Muscle of leg (tissue), 11 donors: Measurements from ENCODE around the gene TAF6L. TPM values are rescaled to one million over a fixed set of nuclear protein-coding genes. Genes with fewer than 3 reads are reported as not detected.
"Not testable (repeated sequence)": the region's sequence is repeated elsewhere in the genome, so short reads cannot be mapped to it uniquely, and the experiment has no call there.

Experiments used
- DNase-seq: peaks from one replicate; pipeline ENCODE4 v3.0.0; 2013
- H3K27ac ChIP-seq: one replicate; pipeline ENCODE4 v1.5.1; 2013; ENCODE audit warnings: mild to moderate bottlenecking, low read length, control low read depth
- H3K27me3 ChIP-seq: one replicate; pipeline ENCODE4 v1.6.1; 2013; ENCODE audit warnings: low read length; ENCODE audit not compliant: control insufficient read depth, insufficient read depth
- H3K36me3 ChIP-seq: one replicate; pipeline ENCODE4 v1.6.1; 2013; ENCODE audit warnings: low read length; ENCODE audit not compliant: control insufficient read depth, insufficient read depth
- H3K4me1 ChIP-seq: one replicate; pipeline ENCODE4 v1.6.1; 2013; ENCODE audit warnings: low read length; ENCODE audit not compliant: control insufficient read depth, insufficient read depth
- H3K4me3 ChIP-seq: one replicate; pipeline ENCODE4 v1.5.1; 2013; ENCODE audit warnings: low read length, control low read depth
- H3K9me3 ChIP-seq: replicated peaks from 2 replicates; pipeline ENCODE4 v1.6.1; 2013; ENCODE audit warnings: low read depth, low read length; ENCODE audit not compliant: control insufficient read depth
- WGBS: methylation state at CpG from one replicate; pipeline ENCODE4 v1.1.5; 2013; ENCODE audit warnings: missing lambda C conversion rate; ENCODE audit not compliant: insufficient coverage; 5-methylcytosine and 5-hydroxymethylcytosine counted together
- polyA plus RNA-seq, 8 donors: library from polyadenylated mRNA; unstranded; fragments of 120-200 nt; gene quantifications; one replicate each; pipeline versions ENCODE4 v1.2.1 to v1.2.3, GENCODE V29; 2013; ENCODE audit warnings: inconsistent platforms in 1 of 8, low replicate concordance in 1 of 8; ENCODE audit not compliant: insufficient read length in 8 of 8, insufficient read depth in 1 of 8
- total RNA-seq: library from RNA; stranded (reverse); fragments of 120-200 nt; gene quantifications from one replicate; pipeline ENCODE4 v1.2.4, GENCODE V29; 2013

The TAF6L gene
- total and polyA plus RNA-seq, 9 donors: 12.7 to 21.5 (median 17.2) TPM

- no peaks in the 10 kb centered on the region for H3K9me3 ChIP-seq
- 90% methylated on average over 2 of the region's 10 CpGs for WGBS
- H3K4me3 ChIP-seq: no peak overlapping the region
- DNase-seq: no peak
- H3K27me3 ChIP-seq: no peaks in the 10 kb centered on the region
- no peak overlapping the region for H3K27ac ChIP-seq
- H3K4me1 ChIP-seq: peaks cover 15% of the 10 kb centered on the region
- H3K36me3 ChIP-seq: peaks cover 18% of the 10 kb centered on the region
Observed at GRCh38 chr11:62755086-62755615, 16.0 kb upstream of the TAF6L start.

- WGBS: 28% methylated on average over 3 of the region's 9 CpGs
- no peaks in the 10 kb centered on the region for H3K9me3 ChIP-seq
- peaks cover 24% of the 10 kb centered on the region for H3K4me1 ChIP-seq
- no peaks in the 10 kb centered on the region for H3K27me3 ChIP-seq
- peaks cover 7% of the 10 kb centered on the region for H3K36me3 ChIP-seq
- no peak overlapping the region for H3K4me3 ChIP-seq
- H3K27ac ChIP-seq: no peak overlapping the region
- no peak for DNase-seq
Observed at GRCh38 chr11:62757846-62758788, 13.1 kb upstream of the TAF6L start.

- DNase-seq, H3K9me3 ChIP-seq, H3K27me3 ChIP-seq, H3K27ac ChIP-seq: not testable (repeated sequence)
- H3K4me1 ChIP-seq: peaks cover 15% of the 10 kb centered on the region
- WGBS: no CpG with 5 or more reads among the region's 9 CpGs
- H3K4me3 ChIP-seq: peak overlapping the region; percentile 93
- H3K36me3 ChIP-seq: peaks cover 19% of the 10 kb centered on the region
Observed at GRCh38 chr11:62760867-62761227, 10.3 kb upstream of the TAF6L start.

- H3K27ac ChIP-seq: peak overlapping the region; percentile 98
- WGBS: 0% methylated on average over 3 of the region's 18 CpGs
- H3K9me3 ChIP-seq: no peaks in the 10 kb centered on the region
- DNase-seq: no peak
- H3K4me3 ChIP-seq: peak overlapping the region; percentile 90
- peaks cover 20% of the 10 kb centered on the region for H3K4me1 ChIP-seq
- H3K27me3 ChIP-seq: no peaks in the 10 kb centered on the region
- H3K36me3 ChIP-seq: peaks cover 30% of the 10 kb centered on the region
Observed at GRCh38 chr11:62770778-62771143, 435 bp upstream of the TAF6L start.

GRCh38 chr11:62774407-62774806 is 3.2 kb downstream of the TAF6L start:
- H3K27ac ChIP-seq: no peak overlapping the region
- H3K9me3 ChIP-seq: no peaks in the 10 kb centered on the region
- peaks cover 32% of the 10 kb centered on the region for H3K36me3 ChIP-seq
- H3K4me1 ChIP-seq: peaks cover 20% of the 10 kb centered on the region
- no peak for DNase-seq
- H3K4me3 ChIP-seq: no peak overlapping the region
- 92% methylated on average over 5 of the region's 6 CpGs for WGBS
- H3K27me3 ChIP-seq: no peaks in the 10 kb centered on the region

- WGBS: 90% methylated on average over 16 of the region's 17 CpGs
- Histone ChIP-seq H3K9me3 (no peaks in the 10 kb centered on the region), H3K4me3 (no peak overlapping the region), H3K36me3 (peaks cover 34% of the 10 kb centered on the region), H3K4me1 (peaks cover 8% of the 10 kb centered on the region), H3K27ac (no peak overlapping the region), H3K27me3 (no peaks in the 10 kb centered on the region)
- no peak for DNase-seq
Observed at GRCh38 chr11:62775646-62776045, 4.5 kb downstream of the TAF6L start.

GRCh38 chr11:62777389-62777788 is 6.2 kb downstream of the TAF6L start:
- peaks cover 42% of the 10 kb centered on the region for H3K36me3 ChIP-seq
- no peaks in the 10 kb centered on the region for H3K4me1 ChIP-seq
- 100% methylated on average over 1 of the region's 2 CpGs for WGBS
- H3K27me3 ChIP-seq: no peaks in the 10 kb centered on the region
- no peak overlapping the region for H3K27ac ChIP-seq
- H3K9me3 ChIP-seq: no peaks in the 10 kb centered on the region
- H3K4me3 ChIP-seq: no peak overlapping the region
- DNase-seq: no peak

- no peaks in the 10 kb centered on the region for H3K27me3 ChIP-seq
- H3K4me1 ChIP-seq: no peaks in the 10 kb centered on the region
- no peak for DNase-seq
- 81% methylated on average over 3 of the region's 3 CpGs for WGBS
- no peak overlapping the region for H3K4me3 ChIP-seq
- peaks cover 46% of the 10 kb centered on the region for H3K36me3 ChIP-seq
- H3K9me3 ChIP-seq: no peaks in the 10 kb centered on the region
- H3K27ac ChIP-seq: no peak overlapping the region
Observed at GRCh38 chr11:62778441-62778840, 7.2 kb downstream of the TAF6L start.

GRCh38 chr11:62782753-62783152 is 11.6 kb downstream of the TAF6L start:
- Histone ChIP-seq H3K4me1 (peaks cover 6% of the 10 kb centered on the region), H3K27me3 (no peaks in the 10 kb centered on the region), H3K9me3 (no peaks in the 10 kb centered on the region), H3K4me3 (no peak overlapping the region), H3K36me3 (peaks cover 29% of the 10 kb centered on the region), H3K27ac (no peak overlapping the region)
- no peak for DNase-seq
- WGBS: 100% methylated on average over 4 of the region's 7 CpGs

- WGBS: under 1% methylated on average over 50 of the region's 51 CpGs
- Histone ChIP-seq H3K4me3 (peak overlapping the region; percentile 88), H3K27me3 (no peaks in the 10 kb centered on the region), H3K9me3 (no peaks in the 10 kb centered on the region), H3K4me1 (peaks cover 27% of the 10 kb centered on the region), H3K27ac (peak overlapping the region; percentile 93), H3K36me3 (peaks cover 36% of the 10 kb centered on the region)
- DNase-seq: peak; percentile 95
Observed at GRCh38 chr11:62786318-62787004, 15.3 kb downstream of the TAF6L start.
